Caco-2 (cell line): ENCODE results near the gene MARVELD1. TPM values are rescaled to one million over a fixed set of nuclear protein-coding genes. Genes with fewer than 3 reads are reported as not detected.

Experiments used
- BruUV-seq: library from RNA; stranded (reverse); fragments of 400-500 nt; replicated peaks from 2 replicates; lab custom pipeline; 2021; lab: Mats Ljungman, UMichigan
- CTCF ChIA-PET: fragments of 300-600 bp; sonication (Branson Sonifier 250); formaldehyde crosslinking; loops from one replicate; lab custom pipeline; 2022; ENCODE audit warnings: antibody characterized with exemption; lab: Charles Lee
- POLR2A ChIA-PET: fragments of 300-600 bp; sonication (Branson Sonifier 250); formaldehyde crosslinking; loops from one replicate; lab custom pipeline; 2022; ENCODE audit warnings: antibody characterized with exemption; lab: Charles Lee
- DNase-seq, 2 experiments: peaks; one replicate each; pipeline versions ENCODE4 v3.0.0 to v3.0.0-alpha.2; 2020 to 2022
- H3K27me3 ChIP-seq: replicated peaks from 2 replicates; pipeline ENCODE4 v1.6.0; 2011; ENCODE audit warnings: low read length; ENCODE audit not compliant: control insufficient read depth, insufficient read depth
- H3K36me3 ChIP-seq: 2 replicates; pipeline ENCODE4 v1.5.1; 2011; ENCODE audit warnings: low read length; ENCODE audit not compliant: control insufficient read depth, insufficient read depth
- H3K4me1 ChIP-seq: fragments of 250-450 bp; sonication (Bioruptor Pico); 2 replicates; pipeline ENCODE4 v1.5.1; 2020; ENCODE audit warnings: mild to moderate bottlenecking
- H3K4me3 ChIP-seq: 2 replicates; pipeline ENCODE4 v1.5.1; 2011; ENCODE audit warnings: low read depth, mild to moderate bottlenecking, control low read depth, low read length
- H3K9me3 ChIP-seq: fragments of 250-450 bp; sonication (Bioruptor Pico); 2 replicates; pipeline ENCODE4 v1.5.1; 2020; ENCODE audit warnings: mild to moderate bottlenecking, moderate library complexity
- H3K27ac Mint-ChIP-seq: one replicate; pipeline ENCODE4 v1.8.0; 2022; ENCODE audit warnings: mixed read lengths; ENCODE audit not compliant: unreplicated experiment
- H3K27me3 Mint-ChIP-seq: one replicate; pipeline ENCODE4 v1.8.0; 2022; ENCODE audit warnings: mixed read lengths; ENCODE audit not compliant: insufficient read depth, unreplicated experiment
- H3K36me3 Mint-ChIP-seq: one replicate; pipeline ENCODE4 v1.8.0; 2022; ENCODE audit warnings: mild to moderate bottlenecking, mixed read lengths; ENCODE audit not compliant: insufficient read depth, unreplicated experiment
- H3K4me1 Mint-ChIP-seq: one replicate; pipeline ENCODE4 v1.8.0; 2022; ENCODE audit warnings: low read depth, mixed read lengths; ENCODE audit not compliant: unreplicated experiment
- H3K4me3 Mint-ChIP-seq: one replicate; pipeline ENCODE4 v1.8.0; 2022; ENCODE audit warnings: mild to moderate bottlenecking, moderate library complexity, mixed read lengths; ENCODE audit not compliant: unreplicated experiment
- H3K9me3 Mint-ChIP-seq: one replicate; pipeline ENCODE4 v1.8.0; 2022; ENCODE audit warnings: mixed read lengths; ENCODE audit not compliant: unreplicated experiment
- CTCF ChIP-seq, 2 experiments: fragments of 200-600 bp in 1 of 2; IDR thresholded peaks; 1 replicate in 1 of 2; 2 replicates in 1 of 2; pipeline versions ENCODE4 v1.5.1 to v1.8.0; 2011 to 2022; ENCODE audit warnings: antibody characterized with exemption in 1 of 2, control low read depth in 1 of 2, inconsistent platforms in 1 of 2, low read depth in 1 of 2, low read length in 1 of 2, mild to moderate bottlenecking in 1 of 2, moderate library complexity in 1 of 2; ENCODE audit not compliant: insufficient read depth in 1 of 2, severe bottlenecking in 1 of 2, unreplicated experiment in 1 of 2
- intact Hi-C: fragments of 100-400 bp; cut with micrococcal nuclease; formaldehyde crosslinking; loops from one replicate; pipeline ENCODE4 v1.10.0; 2022; ENCODE audit not compliant: unreplicated experiment
- total RNA-seq: library from RNA; stranded (reverse); gene quantifications from 2 replicates; pipeline ENCODE4 v1.2.3, GENCODE V29; 2022

Gene MARVELD1
- total RNA-seq, 1 experiment from 2014 or later, result 19.6 TPM

GRCh38 chr10:97763411-97763810, 49.9 kb downstream of the MARVELD1 start:
- Mint-ChIP-seq H3K4me1 (peaks cover 9% of the 10 kb centered on the region), H3K27ac (no peak overlapping the region), H3K27me3 (no peaks in the 10 kb centered on the region), H3K36me3 (peaks cover 38% of the 10 kb centered on the region), H3K4me3 (no peak overlapping the region), H3K9me3 (no peaks in the 10 kb centered on the region)
- no peaks in the 10 kb centered on the region for H3K27me3 ChIP-seq
- peaks cover 10% of the 10 kb centered on the region for H3K36me3 ChIP-seq
- intact Hi-C loops, result no loop called here
- TF ChIP-seq CTCF (IDR thresholded peaks at IDR 0.05; ENCODE audit: insufficient read depth in 1 of 2, low read depth in 1 of 2, low read length in 1 of 2, severe bottlenecking in 1 of 2, unreplicated experiment in 1 of 2), result no peak
- no peak for DNase-seq
- H3K4me1 ChIP-seq, result peaks cover 13% of the 10 kb centered on the region
- H3K4me3 ChIP-seq, result no peak overlapping the region
- no peaks in the 10 kb centered on the region for H3K9me3 ChIP-seq
- POLR2A ChIA-PET, result interaction anchor here (1.7 kb wide), 1 partner anchor 27 kb away, joined by 8 read pairs; the partner anchor contains the start of gene ZFYVE27
- CTCF ChIA-PET, result no interaction called here
- BruUV-seq, result no TSS peak

GRCh38 chr10:97763947-97764346, 50.4 kb downstream of the MARVELD1 start:
- peaks cover 9% of the 10 kb centered on the region for H3K4me1 Mint-ChIP-seq
- peaks cover 41% of the 10 kb centered on the region for H3K36me3 Mint-ChIP-seq
- H3K4me3 Mint-ChIP-seq, result peak overlapping the region; percentile 40
- BruUV-seq, result no TSS peak
- no peaks in the 10 kb centered on the region for H3K27me3 Mint-ChIP-seq
- Histone ChIP-seq H3K36me3 (peaks cover 10% of the 10 kb centered on the region), H3K4me1 (peaks cover 13% of the 10 kb centered on the region), H3K4me3 (no peak overlapping the region), H3K27me3 (no peaks in the 10 kb centered on the region), H3K9me3 (no peaks in the 10 kb centered on the region)
- ChIA-PET CTCF (no interaction called here), POLR2A (interaction anchor here (1.7 kb wide), 1 partner anchor 27 kb away, joined by 8 read pairs; the partner anchor contains the start of gene ZFYVE27)
- intact Hi-C loops, result no loop called here
- TF ChIP-seq CTCF (IDR thresholded peaks at IDR 0.05; ENCODE audit: insufficient read depth in 1 of 2, low read depth in 1 of 2, low read length in 1 of 2, severe bottlenecking in 1 of 2, unreplicated experiment in 1 of 2), result no peak
- peak overlapping the region; percentile 47 for H3K27ac Mint-ChIP-seq
- no peak for DNase-seq
- no peaks in the 10 kb centered on the region for H3K9me3 Mint-ChIP-seq

- no peaks in the 10 kb centered on the region for H3K27me3 ChIP-seq
- H3K36me3 ChIP-seq, result peaks cover 8% of the 10 kb centered on the region
- H3K4me3 Mint-ChIP-seq, result peak overlapping the region; percentile 40
- CTCF ChIA-PET, result no interaction called here
- peaks cover 9% of the 10 kb centered on the region for H3K4me1 Mint-ChIP-seq
- H3K9me3 ChIP-seq, result no peaks in the 10 kb centered on the region
- H3K27me3 Mint-ChIP-seq, result no peaks in the 10 kb centered on the region
- intact Hi-C loops, result no loop called here
- peaks cover 37% of the 10 kb centered on the region for H3K36me3 Mint-ChIP-seq
- peak overlapping the region; percentile 47 for H3K27ac Mint-ChIP-seq
- POLR2A ChIA-PET, result interaction anchor here (0.6 to 1.7 kb wide), 2 partner anchors 28 to 77 kb away, joined by 3 to 8 read pairs; partner anchors contain the start of genes AVPI1 and ZFYVE27
- H3K4me3 ChIP-seq, result no peak overlapping the region
- H3K4me1 ChIP-seq, result peaks cover 13% of the 10 kb centered on the region
- DNase-seq, result peak; percentile 54 to 72
- no TSS peak for BruUV-seq
- TF ChIP-seq CTCF (IDR thresholded peaks at IDR 0.05; ENCODE audit: insufficient read depth in 1 of 2, low read depth in 1 of 2, low read length in 1 of 2, severe bottlenecking in 1 of 2, unreplicated experiment in 1 of 2), result no peak
- H3K9me3 Mint-ChIP-seq, result no peaks in the 10 kb centered on the region
Observed at GRCh38 chr10:97764519-97764931, 51.0 kb downstream of the MARVELD1 start.
